Measurements from ENCODE around the gene CLRN3.

The CLRN3 gene, protein sequence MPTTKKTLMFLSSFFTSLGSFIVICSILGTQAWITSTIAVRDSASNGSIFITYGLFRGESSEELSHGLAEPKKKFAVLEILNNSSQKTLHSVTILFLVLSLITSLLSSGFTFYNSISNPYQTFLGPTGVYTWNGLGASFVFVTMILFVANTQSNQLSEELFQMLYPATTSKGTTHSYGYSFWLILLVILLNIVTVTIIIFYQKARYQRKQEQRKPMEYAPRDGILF

GRCh38 chr10:127892743-127893142 lies at the start of gene CLRN3:
TSS of gene CLRN3 (minus strand) at chr10:127892941. CDS start at chr10:127892784, 157 bp downstream.
- no peak for DNase-seq (ENCODE audit: low spot score)

DNA sequence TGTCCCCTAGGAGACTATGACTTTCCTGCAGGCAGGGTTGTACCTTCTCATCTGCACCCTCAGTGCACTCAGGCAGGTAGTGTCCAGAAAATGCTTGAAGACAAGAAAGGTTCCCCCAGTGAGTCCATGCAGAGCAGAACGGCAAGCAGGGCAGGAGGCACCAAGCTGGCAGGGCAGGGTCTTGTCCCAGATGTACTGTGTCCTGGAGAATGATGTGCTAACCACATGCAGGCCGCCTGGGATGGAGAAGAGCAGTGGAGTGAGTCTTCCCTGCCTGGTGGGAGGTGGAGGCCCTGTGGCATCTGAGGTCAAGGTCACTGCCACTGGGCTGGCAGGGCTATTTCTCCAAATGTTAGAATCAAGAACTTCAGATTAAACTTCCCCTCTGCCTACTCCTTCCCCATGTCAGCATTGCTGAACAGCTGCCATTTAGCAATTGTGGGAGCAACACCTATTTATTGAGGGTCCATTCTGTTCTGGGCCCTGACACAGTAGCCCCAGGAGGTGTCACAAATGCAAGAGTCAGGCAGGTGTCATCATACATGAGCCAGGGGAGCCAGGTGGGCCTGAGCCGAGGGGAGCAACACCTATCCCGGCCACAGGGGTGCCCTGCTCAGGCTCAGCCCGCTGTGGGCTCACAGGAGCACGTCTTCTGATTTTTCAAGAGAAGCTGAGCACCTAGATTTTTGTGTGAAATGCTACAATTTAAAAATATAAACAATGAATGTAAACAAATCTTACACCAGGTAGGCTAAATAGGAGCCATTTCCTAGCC lies 48.3 kb upstream of the CLRN3 start:
- no peak for DNase-seq (ENCODE audit: low spot score)

DNA sequence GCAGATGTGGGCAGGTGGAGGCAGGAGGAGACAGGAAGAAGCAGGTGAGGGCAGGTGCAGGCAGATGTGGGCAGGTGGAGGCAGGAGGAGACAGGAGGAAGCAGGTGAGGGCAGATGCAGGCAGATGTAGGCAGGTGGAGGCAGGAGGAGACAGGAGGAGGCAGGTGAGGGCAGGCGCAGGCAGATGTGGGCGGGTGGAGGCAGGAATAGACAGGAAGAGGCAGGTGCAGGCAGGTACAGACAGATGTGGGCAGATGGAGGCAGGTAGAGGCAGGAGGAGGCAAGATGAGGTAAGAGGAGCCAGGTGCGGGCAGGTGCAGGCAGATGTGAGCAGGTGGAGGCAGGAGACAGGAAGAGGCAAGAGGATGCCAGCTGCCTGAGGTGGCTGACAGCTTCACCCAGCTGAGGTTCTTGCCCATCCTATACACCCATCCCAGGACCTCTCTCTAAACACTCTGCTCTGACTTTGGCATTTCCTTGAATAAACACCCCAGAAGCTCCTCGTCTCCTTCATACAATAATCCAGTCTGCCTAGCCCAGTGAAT lies 47.1 kb upstream of the CLRN3 start:
- no peak for DNase-seq (ENCODE audit: low spot score)

DNA sequence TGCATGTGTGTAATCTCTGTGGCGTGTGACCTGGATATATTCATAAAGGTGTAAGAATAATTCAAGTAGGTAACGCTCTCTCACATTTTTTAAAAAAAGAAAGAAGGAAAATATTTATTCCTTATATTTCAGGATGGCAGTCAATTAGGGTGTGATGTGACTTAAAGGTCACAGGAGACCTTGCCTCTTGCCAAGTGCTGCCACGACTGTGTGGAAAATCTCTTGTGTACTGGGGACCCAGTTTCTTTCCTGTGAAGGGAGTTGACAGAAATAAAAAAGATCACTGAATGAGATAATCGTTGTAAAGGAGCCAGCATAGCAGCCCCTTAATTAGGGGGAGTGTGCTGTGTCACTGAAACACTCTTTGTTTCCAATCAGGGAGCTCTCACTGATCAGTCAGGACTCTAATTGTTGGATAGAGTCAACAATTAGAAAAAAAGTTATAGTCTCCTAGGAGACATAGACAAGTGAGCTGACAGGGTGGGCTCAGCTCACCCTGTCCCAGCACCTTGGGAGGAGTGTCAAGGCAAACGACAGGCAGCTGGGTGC lies 45.2 kb upstream of the CLRN3 start:
- no peak for DNase-seq (ENCODE audit: low spot score)

GRCh38 chr10:127937069-127937468 lies 44.3 kb upstream of the CLRN3 start:
- no peak for DNase-seq (ENCODE audit: low spot score)

GRCh38 chr10:127935071-127935561 lies 42.4 kb upstream of the CLRN3 start:
- no peak for DNase-seq (ENCODE audit: low spot score)

GRCh38 chr10:127934383-127934782 lies 41.6 kb upstream of the CLRN3 start:
- DNase-seq (ENCODE audit: low spot score): no peak

- no peak for DNase-seq (ENCODE audit: low spot score)
These were observed 40.5 kb upstream of the CLRN3 start for GRCh38 chr10:127933271-127933670.

- no peak for DNase-seq (ENCODE audit: low spot score)
These were observed 40.0 kb upstream of the CLRN3 start for GRCh38 chr10:127932521-127933270.

DNA sequence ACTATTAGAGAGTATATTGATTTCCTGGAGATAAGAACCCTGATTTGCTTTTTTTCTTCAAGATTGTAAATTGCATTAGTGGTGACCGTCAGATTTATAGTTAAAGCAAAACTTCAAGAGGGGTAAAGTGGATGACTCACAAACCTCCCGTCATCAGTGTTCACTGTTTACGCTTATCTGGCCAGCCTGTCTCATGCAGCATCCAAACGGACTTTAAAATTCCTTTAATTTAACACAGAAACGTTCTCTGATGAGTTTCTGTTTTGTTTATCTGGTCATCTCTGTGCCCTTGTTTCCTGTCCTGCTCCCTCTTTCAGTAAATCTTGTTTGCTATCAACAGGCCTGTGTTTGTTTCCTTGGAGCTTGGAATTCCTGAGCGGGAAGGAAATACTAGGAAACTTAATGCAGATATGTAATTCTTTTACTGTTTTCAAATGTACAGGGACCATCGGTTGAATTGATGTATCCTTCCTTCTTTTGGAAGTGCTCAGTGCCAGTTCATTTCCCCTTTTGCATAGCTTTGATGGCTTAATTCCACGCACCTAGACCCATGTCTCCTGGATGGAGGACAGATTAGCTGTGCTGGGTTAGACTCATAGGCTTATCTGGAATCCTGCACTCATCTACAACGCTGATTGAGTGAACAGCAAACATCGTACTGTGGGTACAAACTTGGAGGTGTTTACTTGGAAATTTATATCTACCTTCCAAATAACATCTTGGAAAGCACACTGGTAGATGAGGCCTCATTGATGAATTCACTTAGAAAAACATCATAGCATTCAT lies 35.5 kb upstream of the CLRN3 start:
- no peak for DNase-seq (ENCODE audit: low spot score)

DNA sequence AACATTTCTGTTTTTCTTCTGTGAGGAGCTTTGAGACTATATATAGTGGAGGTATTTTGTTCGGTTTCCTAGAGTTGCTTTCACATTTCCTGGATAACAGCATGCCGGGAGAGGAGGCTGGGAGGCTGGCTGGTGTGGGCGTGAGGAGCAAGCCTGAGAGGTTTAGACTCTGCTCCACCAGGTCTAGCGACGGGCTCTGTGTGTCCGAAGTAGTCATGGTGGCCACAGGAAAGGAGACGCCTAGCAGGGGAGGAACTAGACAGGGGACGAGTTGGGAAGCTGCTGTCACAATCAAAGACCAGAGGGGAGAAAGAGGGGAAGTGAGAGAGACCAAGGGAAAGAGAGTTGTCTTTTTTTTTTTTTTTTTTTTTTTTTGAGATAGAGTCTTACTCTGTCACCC lies 33.7 kb upstream of the CLRN3 start:
- no peak for DNase-seq (ENCODE audit: low spot score)

DNA sequence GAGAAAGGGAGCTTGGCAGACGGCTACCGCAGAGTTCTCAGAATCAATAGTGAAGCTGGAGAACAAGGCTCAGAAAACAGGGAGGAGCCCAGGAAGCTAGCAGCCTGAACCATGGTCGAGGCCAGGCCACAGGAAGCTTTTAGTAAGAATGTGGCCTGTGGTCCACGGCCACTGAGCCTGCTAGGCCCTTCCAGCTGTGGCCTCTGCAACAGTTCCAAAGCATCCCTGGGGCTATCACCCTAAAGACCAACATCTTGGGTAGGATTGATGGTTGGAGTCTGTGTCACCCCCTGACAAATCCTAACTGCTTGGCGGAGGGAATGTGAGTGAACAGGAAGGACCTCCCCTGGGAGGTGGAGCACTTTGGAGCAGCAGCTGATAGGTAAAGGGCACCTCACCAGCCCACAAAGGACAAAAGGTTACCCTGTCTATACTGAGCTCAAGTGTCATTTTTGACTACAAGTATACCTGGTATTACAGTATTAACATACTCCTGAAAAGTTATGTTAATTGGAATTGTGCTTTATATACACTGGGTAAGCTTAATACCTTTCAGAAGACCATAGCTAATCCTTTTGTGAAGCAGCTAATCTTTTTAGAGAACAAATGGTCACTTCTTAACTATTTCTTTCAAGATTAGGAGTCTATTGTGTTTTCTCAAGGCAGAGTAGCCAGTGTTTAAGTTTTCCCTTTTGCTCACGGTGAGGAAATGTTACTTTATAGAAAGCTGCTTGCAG lies 32.9 kb upstream of the CLRN3 start:
- no peak for DNase-seq (ENCODE audit: low spot score)

DNA sequence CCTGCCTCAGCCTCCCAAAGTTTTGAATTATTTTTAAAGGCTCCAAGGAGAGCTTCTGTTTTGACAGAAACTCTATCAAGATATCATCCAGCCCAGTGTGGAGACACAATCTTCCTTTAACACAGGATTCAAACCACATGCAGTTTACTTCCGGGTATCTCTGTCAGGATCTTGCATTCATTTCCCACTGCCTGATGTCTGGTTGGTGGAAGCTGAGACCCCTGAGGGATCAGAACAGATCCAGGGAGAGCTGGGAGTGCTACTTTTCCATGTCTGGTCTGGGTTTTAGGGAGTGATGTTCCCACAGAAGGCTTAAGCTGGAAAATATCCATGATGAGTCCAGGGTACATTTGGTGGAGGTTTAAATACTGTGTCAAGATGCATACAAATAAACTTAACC lies 30.9 kb upstream of the CLRN3 start:
- DNase-seq (ENCODE audit: low spot score): no peak

- no peak for DNase-seq (ENCODE audit: low spot score)
These were observed 30.1 kb upstream of the CLRN3 start for GRCh38 chr10:127922675-127923366.

GRCh38 chr10:127922206-127922605 lies 29.5 kb upstream of the CLRN3 start:
- DNase-seq (ENCODE audit: low spot score): no peak

GRCh38 chr10:127921753-127922145 lies 29.0 kb upstream of the CLRN3 start:
- DNase-seq (ENCODE audit: low spot score): no peak

- DNase-seq (ENCODE audit: low spot score): no peak
These were observed 28.5 kb upstream of the CLRN3 start for GRCh38 chr10:127921075-127921752.

DNA sequence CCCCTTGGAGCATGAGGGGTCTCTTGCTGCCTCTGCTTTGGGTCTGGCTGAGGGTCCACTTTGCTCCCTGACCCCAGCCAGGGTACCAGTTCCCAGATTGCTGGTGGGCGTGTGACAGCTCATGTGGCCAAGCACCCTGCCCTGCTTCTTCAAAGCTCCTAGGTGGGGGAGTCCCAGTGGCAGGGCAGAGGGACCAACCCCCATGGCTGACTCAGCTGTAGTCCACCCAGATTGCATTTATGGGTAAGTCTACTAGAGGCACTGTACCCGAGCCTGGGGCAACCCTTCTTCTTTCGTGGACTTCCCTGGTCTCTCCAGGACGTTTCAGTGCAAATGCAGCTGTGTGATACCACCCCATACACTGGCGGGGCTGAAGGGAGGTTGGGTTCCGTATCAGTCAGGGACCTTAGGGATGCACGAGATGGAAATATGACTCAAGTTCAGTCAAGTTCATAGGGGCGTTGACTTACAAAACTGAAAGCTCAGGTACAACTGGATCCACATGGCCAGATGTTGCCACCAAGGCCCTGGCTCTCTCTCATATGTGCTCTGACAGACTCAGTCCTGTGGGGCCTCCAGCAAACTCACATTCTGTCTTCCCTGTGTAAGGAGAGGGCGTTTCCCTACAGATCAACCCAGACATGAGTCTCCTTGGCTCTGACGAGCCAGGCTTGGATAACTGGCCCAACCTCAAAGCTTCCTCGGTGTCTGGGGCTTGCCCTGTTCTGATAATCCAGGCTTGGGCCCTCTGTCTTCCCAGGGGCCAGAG lies 27.7 kb upstream of the CLRN3 start:
- no peak for DNase-seq (ENCODE audit: low spot score)

Measured in cerebellar cortex (tissue), 1 donor.